Thoracic aorta (tissue), 2 donors: ENCODE measurements around the gene PHGDH. TPM values are rescaled to one million over a fixed set of nuclear protein-coding genes. Genes with fewer than 3 reads are reported as not detected.

ENCODE experiments used
- ATAC-seq: fragments of 150-250 bp; one replicate; pipeline ENCODE4 v1.8.0; 2017; ENCODE audit warnings: low read depth; ENCODE audit not compliant: insufficient number of reproducible peaks, low FRiP score
- DNase-seq: peaks from one replicate; pipeline ENCODE4 v3.0.0-alpha.2; 2020; ENCODE audit warnings: low spot score
- H3K27ac ChIP-seq, 2 donors: fragments of 200-600 bp; sonication (generic); 1 replicate in 1 of 2; 2 replicates in 1 of 2; pipeline ENCODE4 v1.5.1; 2016; ENCODE audit warnings: mild to moderate bottlenecking in 2 of 2, moderate library complexity in 2 of 2
- H3K27me3 ChIP-seq: fragments of 200-600 bp; sonication (generic); replicated peaks from 2 replicates; pipeline ENCODE4 v1.6.0; 2016; ENCODE audit warnings: mild to moderate bottlenecking; ENCODE audit not compliant: insufficient read depth
- H3K36me3 ChIP-seq: fragments of 200-600 bp; sonication (generic); one replicate; pipeline ENCODE4 v1.5.1; 2016
- H3K4me1 ChIP-seq, 2 donors: fragments of 200-600 bp; sonication (generic); 1 replicate in 1 of 2; 2 replicates in 1 of 2; pipeline versions ENCODE4 v1.5.1 to v1.6.0; 2016; ENCODE audit warnings: low read depth in 2 of 2, mild to moderate bottlenecking in 1 of 2; ENCODE audit not compliant: control insufficient read depth in 1 of 2
- H3K4me3 ChIP-seq: fragments of 200-600 bp; sonication (generic); 2 replicates; pipeline ENCODE4 v1.5.1; 2016; ENCODE audit warnings: mild to moderate bottlenecking
- H3K9me3 ChIP-seq: fragments of 200-600 bp; sonication (generic); 2 replicates; pipeline ENCODE4 v1.5.1; 2016
- total RNA-seq, 2 donors: library from RNA; depleted of rRNA; stranded (reverse); fragments of >200 nt; gene quantifications; one replicate each; pipeline versions ENCODE4 v1.1.0 to v1.2.3, GENCODE V29; 2016
- TF ChIP-seq, protein P1 (sequence below): fragments of 200-600 bp; sonication (generic); IDR thresholded peaks from one replicate; pipeline ENCODE4 v1.5.1; 2019; ENCODE audit warnings: antibody characterized with exemption

The PHGDH gene
- 10 to 100 TPM; 25.7 to 44.9 TPM for total RNA-seq

DNA sequence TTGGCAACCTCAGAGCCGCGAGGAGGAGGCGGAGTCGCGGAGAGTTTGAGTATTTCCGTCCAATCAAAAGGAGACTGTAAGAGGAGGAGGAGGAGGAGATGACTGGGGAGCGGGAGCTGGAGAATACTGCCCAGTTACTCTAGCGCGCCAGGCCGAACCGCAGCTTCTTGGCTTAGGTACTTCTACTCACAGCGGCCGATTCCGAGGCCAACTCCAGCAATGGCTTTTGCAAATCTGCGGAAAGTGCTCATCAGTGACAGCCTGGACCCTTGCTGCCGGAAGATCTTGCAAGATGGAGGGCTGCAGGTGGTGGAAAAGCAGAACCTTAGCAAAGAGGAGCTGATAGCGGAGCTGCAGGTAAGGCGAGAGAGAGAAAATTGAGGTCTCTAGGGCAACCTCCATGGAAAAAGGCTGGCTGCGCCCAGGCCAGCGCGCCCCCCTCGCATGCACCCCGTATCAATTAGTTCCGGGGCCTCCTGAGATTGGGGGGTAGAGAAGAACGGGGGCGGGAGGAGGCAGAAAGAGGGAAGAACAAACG lies at the start of gene PHGDH:
TSS of gene PHGDH (plus strand) at position 131 of the 538 bp plus-strand sequence. CDS start at position 220, 89 bp downstream.
- peak within 1 kb of the TSS; percentile 80 to 85 for H3K27ac ChIP-seq
- no peaks in the 10 kb centered on the region for H3K9me3 ChIP-seq
- H3K4me3 ChIP-seq, result peak within 1 kb of the TSS; percentile 74
- H3K27me3 ChIP-seq, result no peaks in the 10 kb centered on the region
- DNase-seq, result peak; percentile 13
- peaks cover 9 to 40% of the 10 kb centered on the region in 2 donors for H3K4me1 ChIP-seq
- TF ChIP-seq, protein P1, sequence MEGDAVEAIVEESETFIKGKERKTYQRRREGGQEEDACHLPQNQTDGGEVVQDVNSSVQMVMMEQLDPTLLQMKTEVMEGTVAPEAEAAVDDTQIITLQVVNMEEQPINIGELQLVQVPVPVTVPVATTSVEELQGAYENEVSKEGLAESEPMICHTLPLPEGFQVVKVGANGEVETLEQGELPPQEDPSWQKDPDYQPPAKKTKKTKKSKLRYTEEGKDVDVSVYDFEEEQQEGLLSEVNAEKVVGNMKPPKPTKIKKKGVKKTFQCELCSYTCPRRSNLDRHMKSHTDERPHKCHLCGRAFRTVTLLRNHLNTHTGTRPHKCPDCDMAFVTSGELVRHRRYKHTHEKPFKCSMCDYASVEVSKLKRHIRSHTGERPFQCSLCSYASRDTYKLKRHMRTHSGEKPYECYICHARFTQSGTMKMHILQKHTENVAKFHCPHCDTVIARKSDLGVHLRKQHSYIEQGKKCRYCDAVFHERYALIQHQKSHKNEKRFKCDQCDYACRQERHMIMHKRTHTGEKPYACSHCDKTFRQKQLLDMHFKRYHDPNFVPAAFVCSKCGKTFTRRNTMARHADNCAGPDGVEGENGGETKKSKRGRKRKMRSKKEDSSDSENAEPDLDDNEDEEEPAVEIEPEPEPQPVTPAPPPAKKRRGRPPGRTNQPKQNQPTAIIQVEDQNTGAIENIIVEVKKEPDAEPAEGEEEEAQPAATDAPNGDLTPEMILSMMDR, result no peak
- no peaks in the 10 kb centered on the region for H3K36me3 ChIP-seq
- no peak for ATAC-seq

- DNase-seq (no peak), ATAC-seq (no peak)
- H3K4me1 ChIP-seq, result no peaks in the 10 kb centered on the region
- H3K36me3 ChIP-seq, result no peaks in the 10 kb centered on the region
- H3K27ac ChIP-seq, result no peak overlapping the region
- H3K9me3 ChIP-seq, result no peaks in the 10 kb centered on the region
- H3K4me3 ChIP-seq, result no peak overlapping the region
- no peaks in the 10 kb centered on the region for H3K27me3 ChIP-seq
- TF ChIP-seq, protein P1, result no peak
Measured at GRCh38 chr1:119662034-119662437, 49.7 kb upstream of the PHGDH start.

- no peak for ATAC-seq
- no peaks in the 10 kb centered on the region for H3K36me3 ChIP-seq
- TF ChIP-seq, protein P1, result no peak
- no peaks in the 10 kb centered on the region for H3K4me1 ChIP-seq
- DNase-seq, result no peak
- H3K4me3 ChIP-seq, result no peak overlapping the region
- H3K27ac ChIP-seq, result no peak overlapping the region
- no peaks in the 10 kb centered on the region for H3K9me3 ChIP-seq
- H3K27me3 ChIP-seq, result no peaks in the 10 kb centered on the region
Measured at GRCh38 chr1:119664067-119664466, 47.7 kb upstream of the PHGDH start.

- no peaks in the 10 kb centered on the region for H3K27me3 ChIP-seq
- ATAC-seq, result no peak
- no peak for DNase-seq
- no peak overlapping the region for H3K27ac ChIP-seq
- no peaks in the 10 kb centered on the region for H3K4me1 ChIP-seq
- no peaks in the 10 kb centered on the region for H3K9me3 ChIP-seq
- no peaks in the 10 kb centered on the region for H3K36me3 ChIP-seq
- TF ChIP-seq, protein P1, result no peak
- no peak overlapping the region for H3K4me3 ChIP-seq
Measured at GRCh38 chr1:119667173-119667572, 44.6 kb upstream of the PHGDH start.

DNA sequence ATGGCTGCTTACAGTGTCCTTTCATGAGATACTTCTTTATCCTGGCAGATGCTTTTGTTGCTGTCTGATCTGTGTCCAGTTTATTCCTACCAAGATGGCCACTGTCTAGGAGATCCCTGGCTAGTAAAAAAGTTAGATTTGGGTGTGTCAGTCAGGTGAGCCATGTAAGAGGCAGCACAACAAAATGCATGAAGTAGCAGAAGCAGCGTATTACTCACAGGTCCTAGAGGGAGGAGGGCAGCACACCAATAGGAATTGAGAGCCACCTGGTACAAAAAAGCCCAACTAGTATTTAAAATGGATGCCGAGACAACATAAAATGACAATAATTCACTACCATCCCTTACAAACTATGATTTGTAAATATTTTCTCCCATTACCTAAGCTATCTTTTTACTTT lies 40.8 kb upstream of the PHGDH start:
- Histone ChIP-seq H3K27me3 (no peaks in the 10 kb centered on the region), H3K9me3 (no peaks in the 10 kb centered on the region), H3K4me1 (peaks cover 2 to 3% of the 10 kb centered on the region in 2 donors), H3K4me3 (no peak overlapping the region), H3K27ac (no peak overlapping the region), H3K36me3 (no peaks in the 10 kb centered on the region)
- TF ChIP-seq, protein P1, result no peak
- ATAC-seq, result no peak
- DNase-seq, result no peak
